Measurements from ENCODE around the gene ZNF22.

The ZNF22 gene

GRCh38 chr10:44974082-44974627 lies 26.6 kb upstream of the ZNF22 start:
- H3K4me3 ChIP-seq (ENCODE audit: low read length) = peak overlapping the region; percentile 38
- no peak for TF ChIP-seq CTCF (conservative IDR thresholded peaks at IDR 0.05; ENCODE audit: low read depth, low read length)
- no peak for DNase-seq (ENCODE audit: low read depth)

DNA sequence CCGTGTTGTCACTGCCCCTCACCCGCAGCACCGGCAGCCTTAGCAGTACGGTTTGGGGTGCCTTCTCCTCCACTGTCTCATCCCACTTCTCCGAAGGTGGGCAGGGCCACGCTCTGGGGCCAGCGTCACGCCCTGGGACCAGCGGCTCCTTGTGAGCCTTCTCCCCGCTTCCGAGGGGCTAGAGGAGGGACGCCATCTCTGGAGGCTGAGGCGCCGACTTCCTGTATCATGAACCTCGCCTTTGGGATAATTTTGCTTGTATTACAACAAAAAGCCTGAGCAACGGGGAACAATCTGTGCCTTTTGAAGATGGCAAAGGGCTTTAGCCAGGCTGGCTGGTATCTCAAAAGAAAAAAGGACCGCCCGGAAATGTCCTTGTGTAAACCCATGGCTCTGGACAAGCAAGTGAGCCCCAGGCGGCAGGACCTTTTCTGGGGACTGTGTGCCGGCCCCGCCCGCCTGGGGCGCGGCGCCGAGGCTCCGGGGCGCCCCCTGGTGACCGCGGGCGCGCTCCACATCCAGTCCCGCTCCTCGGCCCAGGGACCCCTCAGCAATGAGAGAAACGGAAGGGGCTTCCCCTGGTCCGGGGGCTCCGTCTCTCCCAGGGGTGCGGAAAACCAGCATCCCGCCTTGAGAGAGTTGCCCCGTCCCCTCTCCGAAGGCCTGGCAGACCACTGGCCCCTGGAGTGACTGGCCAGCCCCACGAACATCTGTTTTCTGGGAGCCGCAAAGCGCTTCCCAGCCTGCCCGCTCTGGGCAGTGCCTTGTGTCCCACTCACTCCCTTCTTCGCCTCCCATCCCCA lies 25.9 kb upstream of the ZNF22 start:
- no peak for DNase-seq (ENCODE audit: low read depth)
- TF ChIP-seq CTCF (conservative IDR thresholded peaks at IDR 0.05; ENCODE audit: low read depth, low read length) = peak; percentile 72
- H3K4me3 ChIP-seq (ENCODE audit: low read length) = peak overlapping the region; percentile 42

DNA sequence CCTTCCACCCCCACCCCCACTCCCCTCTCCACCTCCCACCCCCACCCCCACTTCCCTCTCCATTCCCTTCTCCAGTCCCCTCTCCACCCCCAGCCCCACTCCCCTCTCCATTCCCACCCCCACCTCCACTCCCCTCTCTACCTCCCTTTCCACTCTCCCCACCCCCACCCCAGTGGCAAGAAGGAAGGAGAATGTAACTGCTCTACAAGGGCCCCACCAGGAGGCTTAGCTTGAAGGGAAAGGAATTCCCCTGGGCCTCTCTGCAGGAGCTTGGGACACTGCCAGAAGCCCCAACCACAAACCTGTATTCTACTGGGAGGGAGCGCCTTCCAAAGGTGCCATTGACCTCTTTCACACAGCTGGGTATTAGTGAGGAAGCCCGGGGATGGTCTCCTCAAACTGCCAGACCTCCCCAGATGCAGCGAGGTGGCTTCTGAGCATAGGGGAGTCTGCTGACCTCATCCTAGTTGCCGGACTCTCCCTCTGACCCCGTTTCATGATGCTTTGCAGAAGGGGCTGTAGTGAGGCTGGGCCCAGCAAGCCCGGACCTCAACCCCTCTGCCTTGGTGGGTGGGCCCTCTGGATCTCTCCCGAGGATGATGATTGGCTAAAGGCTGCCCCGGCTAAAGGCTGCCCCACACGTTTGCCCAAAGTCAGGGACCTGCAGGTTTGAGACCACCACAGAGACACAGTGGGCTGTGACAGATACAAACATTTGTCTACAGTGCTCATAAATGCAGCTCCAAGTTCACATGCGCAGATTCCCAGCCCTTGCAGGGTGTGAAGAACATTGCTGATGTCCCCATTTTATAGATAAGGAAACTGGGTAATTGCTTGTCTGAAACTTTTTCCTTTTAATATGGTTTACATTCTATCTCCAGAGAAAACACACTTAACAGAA lies 25.0 kb upstream of the ZNF22 start:
- DNase-seq (ENCODE audit: low read depth) = peak; percentile 77
- TF ChIP-seq CTCF (conservative IDR thresholded peaks at IDR 0.05; ENCODE audit: low read depth, low read length) = no peak
- H3K4me3 ChIP-seq (ENCODE audit: low read length) = no peak overlapping the region

DNA sequence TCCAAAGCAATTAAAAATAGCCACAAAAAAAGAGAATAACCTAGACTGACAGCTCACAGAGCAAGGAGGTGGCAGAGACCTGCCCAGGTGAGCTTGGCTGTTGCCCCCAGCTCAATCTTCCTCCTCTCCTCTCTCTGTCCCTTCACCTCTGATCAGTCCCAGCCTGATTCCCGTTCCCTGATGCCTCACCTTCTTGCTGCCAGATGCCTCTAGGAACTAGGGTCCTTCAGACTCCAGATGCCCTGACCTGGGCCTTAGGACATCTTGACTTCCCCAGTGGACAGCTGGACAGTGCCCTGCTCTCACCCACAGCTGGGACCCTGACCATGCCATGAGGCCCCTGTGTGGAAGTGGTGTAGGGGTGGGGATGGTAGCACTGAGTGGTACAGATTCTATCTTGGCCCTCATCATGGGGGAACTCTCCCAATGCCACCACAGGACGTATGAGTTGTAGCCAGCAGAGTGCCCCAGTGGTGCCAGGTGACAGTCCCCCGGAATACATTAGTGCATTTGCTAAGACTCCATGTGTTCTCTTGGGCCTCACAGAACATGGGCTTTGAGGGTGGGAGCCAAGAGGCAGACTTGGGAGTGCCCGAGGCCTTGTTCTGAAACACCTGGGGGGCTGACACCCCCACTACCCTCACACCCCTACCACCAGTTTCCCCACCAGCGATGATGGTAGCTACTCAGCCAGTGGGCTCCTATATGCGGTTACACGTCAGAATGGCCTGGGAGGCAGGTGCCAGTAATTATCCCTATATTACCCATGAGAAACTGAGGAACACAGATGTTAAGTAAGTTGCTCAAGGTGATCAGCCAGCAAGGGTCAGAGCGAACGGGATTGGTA lies 24.1 kb upstream of the ZNF22 start:
- H3K4me3 ChIP-seq (ENCODE audit: low read length) = no peak overlapping the region
- no peak for TF ChIP-seq CTCF (conservative IDR thresholded peaks at IDR 0.05; ENCODE audit: low read depth, low read length)

GRCh38 chr10:44977287-44978212 lies 23.2 kb upstream of the ZNF22 start:
- no peak for DNase-seq (ENCODE audit: low read depth)
- no peak for TF ChIP-seq CTCF (conservative IDR thresholded peaks at IDR 0.05; ENCODE audit: low read depth, low read length)
- peak overlapping the region; percentile 33 for H3K4me3 ChIP-seq (ENCODE audit: low read length)

More for the DNA sequence above, 24.1 kb upstream of the ZNF22 start:
- no peak for DNase-seq (ENCODE audit: low read depth)

DNA sequence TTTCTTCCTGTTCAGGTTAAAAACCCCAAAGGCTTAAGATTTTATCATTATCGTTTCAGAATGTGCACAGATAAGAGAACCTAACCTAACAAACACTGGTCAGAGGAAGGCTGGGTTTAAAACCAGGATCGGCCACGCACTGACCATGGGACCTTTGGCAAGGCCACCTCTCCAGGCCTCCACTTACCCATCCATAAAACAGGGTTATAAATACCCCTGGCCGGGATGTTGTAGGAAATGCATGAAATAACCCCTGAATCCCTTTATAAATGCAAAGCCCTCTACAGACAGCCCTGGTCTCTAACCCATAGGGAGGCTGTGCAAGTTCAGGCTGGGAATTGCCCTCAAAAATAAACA lies 22.5 kb upstream of the ZNF22 start:
- DNase-seq (ENCODE audit: low read depth) = no peak
- H3K4me3 ChIP-seq (ENCODE audit: low read length) = peak overlapping the region; percentile 33
- TF ChIP-seq CTCF (conservative IDR thresholded peaks at IDR 0.05; ENCODE audit: low read depth, low read length) = no peak
